ENCODE measurements around the gene ZSWIM6. TPM values are rescaled to one million over a fixed set of nuclear protein-coding genes. Genes with fewer than 3 reads are reported as not detected.

ZSWIM6 gene
- polyA plus RNA-seq, 1 donor, result 18.0 TPM

DNA sequence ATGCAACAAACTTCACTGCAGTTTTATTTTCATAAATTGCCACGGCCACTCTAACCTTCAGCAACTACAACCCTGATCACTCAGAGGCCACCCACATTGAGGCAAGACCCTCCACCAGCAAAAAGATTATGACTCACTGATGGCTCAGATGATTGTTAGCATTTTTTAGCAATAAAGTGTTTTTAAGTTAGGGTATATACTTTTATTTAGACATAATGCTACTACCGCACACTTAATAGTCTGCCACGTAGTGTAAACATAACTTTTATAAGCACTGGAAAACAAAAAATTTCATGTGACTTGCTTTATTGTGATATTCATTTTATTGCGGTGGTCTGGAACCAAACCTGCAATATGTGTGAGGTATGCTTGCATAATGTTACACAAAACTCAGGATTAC is 257.9 kb downstream of the ZSWIM6 start:
- no peaks in the 10 kb centered on the region for H3K27me3 ChIP-seq (ENCODE audit: control insufficient read depth, insufficient read depth, low read length)
- no peak overlapping the region for H3K4me3 ChIP-seq (ENCODE audit: low read length)
- no peaks in the 10 kb centered on the region for H3K36me3 ChIP-seq (ENCODE audit: control insufficient read depth, insufficient read depth, low read length)
- H3K27ac ChIP-seq (ENCODE audit: low read length), result no peak overlapping the region
- no peaks in the 10 kb centered on the region for H3K9me3 ChIP-seq (ENCODE audit: control insufficient read depth, low read depth, low read length)
- no peak for DNase-seq
- H3K4me1 ChIP-seq (ENCODE audit: control insufficient read depth, insufficient read depth, low read length), result no peaks in the 10 kb centered on the region
- 100% methylated on average over 1 of the region's 4 CpGs for WGBS (ENCODE audit: insufficient coverage, low lambda C conversion rate)

DNA sequence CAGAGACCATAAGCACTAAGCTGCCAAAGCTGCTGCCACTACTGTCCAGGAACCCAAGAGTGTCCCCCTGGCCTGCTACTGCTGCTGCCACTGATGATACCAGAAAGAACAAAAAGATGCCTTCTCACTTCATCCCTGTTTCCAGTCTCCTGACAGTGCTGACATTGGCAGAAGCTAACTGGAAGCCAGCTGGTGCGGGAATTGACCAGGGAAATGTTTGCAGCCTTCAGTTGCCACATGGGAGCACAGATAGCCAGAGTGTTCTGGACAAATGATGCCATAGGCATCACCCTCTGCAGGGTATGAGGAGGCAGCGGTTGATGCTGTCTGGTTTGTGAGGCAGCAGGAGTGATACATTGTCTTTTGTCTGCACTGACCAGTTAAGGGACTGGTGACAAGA is 258.4 kb downstream of the ZSWIM6 start:
- H3K27ac ChIP-seq (ENCODE audit: low read length), result no peak overlapping the region
- no peaks in the 10 kb centered on the region for H3K9me3 ChIP-seq (ENCODE audit: control insufficient read depth, low read depth, low read length)
- WGBS (ENCODE audit: insufficient coverage, low lambda C conversion rate), result no CpG with 5 or more reads among the region's 2 CpGs
- H3K36me3 ChIP-seq (ENCODE audit: control insufficient read depth, insufficient read depth, low read length), result no peaks in the 10 kb centered on the region
- H3K27me3 ChIP-seq (ENCODE audit: control insufficient read depth, insufficient read depth, low read length), result no peaks in the 10 kb centered on the region
- H3K4me3 ChIP-seq (ENCODE audit: low read length), result no peak overlapping the region
- DNase-seq, result no peak
- H3K4me1 ChIP-seq (ENCODE audit: control insufficient read depth, insufficient read depth, low read length), result no peaks in the 10 kb centered on the region

DNA sequence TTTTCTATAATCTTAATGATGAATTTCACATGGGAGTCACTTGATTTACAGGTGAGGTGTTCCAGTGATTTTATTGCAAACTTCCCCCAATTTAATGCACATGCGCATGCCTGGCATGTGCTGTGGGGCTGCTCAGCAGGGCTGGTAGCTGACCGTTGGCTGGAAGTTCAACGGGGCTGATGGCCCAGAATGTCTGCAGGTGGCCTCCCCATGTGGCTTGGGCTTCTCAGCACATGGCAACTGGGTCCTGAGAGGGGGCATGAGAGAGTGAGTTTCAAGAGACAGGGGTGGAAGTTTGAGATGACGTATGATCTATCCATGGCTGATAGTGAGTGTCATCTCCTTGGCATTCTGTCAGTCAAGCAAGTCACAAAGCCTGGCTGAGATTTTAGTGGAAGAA is 259.8 kb downstream of the ZSWIM6 start:
- WGBS (ENCODE audit: insufficient coverage, low lambda C conversion rate), result no CpG with 5 or more reads among the region's 4 CpGs
- Histone ChIP-seq H3K36me3 (ENCODE audit: control insufficient read depth, insufficient read depth, low read length) (no peaks in the 10 kb centered on the region), H3K9me3 (ENCODE audit: control insufficient read depth, low read depth, low read length) (peaks cover 4% of the 10 kb centered on the region), H3K27ac (ENCODE audit: low read length) (no peak overlapping the region), H3K27me3 (ENCODE audit: control insufficient read depth, insufficient read depth, low read length) (no peaks in the 10 kb centered on the region), H3K4me3 (ENCODE audit: low read length) (no peak overlapping the region), H3K4me1 (ENCODE audit: control insufficient read depth, insufficient read depth, low read length) (no peaks in the 10 kb centered on the region)
- DNase-seq, result no peak

GRCh38 chr5:61595426-61595825 is 263.4 kb downstream of the ZSWIM6 start:
- Histone ChIP-seq H3K4me3 (ENCODE audit: low read length) (no peak overlapping the region), H3K27ac (ENCODE audit: low read length) (no peak overlapping the region), H3K36me3 (ENCODE audit: control insufficient read depth, insufficient read depth, low read length) (no peaks in the 10 kb centered on the region), H3K27me3 (ENCODE audit: control insufficient read depth, insufficient read depth, low read length) (no peaks in the 10 kb centered on the region), H3K9me3 (ENCODE audit: control insufficient read depth, low read depth, low read length) (peaks cover 4% of the 10 kb centered on the region), H3K4me1 (ENCODE audit: control insufficient read depth, insufficient read depth, low read length) (no peaks in the 10 kb centered on the region)
- DNase-seq, result no peak

Other genes starting within 250 kb of the ZSWIM6 start
- gene SMIM15, start 169.8 kb upstream of the ZSWIM6 start, polyA plus RNA-seq, result 83.7 TPM